Adrenal gland (tissue), 19 donors: ENCODE data around the gene NONO. TPM values are rescaled to one million over a fixed set of nuclear protein-coding genes. Genes with fewer than 3 reads are reported as not detected.
A peak's percentile ranks its signal among the peaks of the same experiment; 100 is the strongest.

Source experiments
- DNase-seq, 7 donors: peaks; one replicate each; pipeline ENCODE4 v3.0.0-alpha.2; 2019 to 2020
- H3K27ac ChIP-seq, 5 donors: fragments of 200-600 bp; sonication (generic) in 4 of 5; 1 replicate in 3 of 5; 2 replicates in 2 of 5; pipeline versions ENCODE4 v1.5.1 to v1.8.0; 2016 to 2020; ENCODE audit warnings: mild to moderate bottlenecking in 1 of 5
- H3K27me3 ChIP-seq: fragments of 200-600 bp; 2 replicates; pipeline ENCODE4 v1.8.0; 2021
- H3K36me3 ChIP-seq, 2 donors: fragments of 200-600 bp; replicated peaks in 1 of 2; 1 replicate in 1 of 2; 2 replicates in 1 of 2; pipeline versions ENCODE4 v1.5.1 to v1.8.0; 2018 to 2022
- H3K4me1 ChIP-seq, 2 donors: fragments of 200-600 bp; replicated peaks in 1 of 2; 1 replicate in 1 of 2; 2 replicates in 1 of 2; pipeline versions ENCODE4 v1.5.1 to v1.8.0; 2018 to 2021
- H3K4me3 ChIP-seq, 4 donors: fragments of 200-600 bp; sonication (generic) in 3 of 4; one replicate each; pipeline ENCODE4 v1.5.1; 2016 to 2018
- H3K9me3 ChIP-seq, 3 donors: fragments of 200-600 bp; sonication (generic) in 1 of 3; replicated peaks in 1 of 3; 1 replicate in 2 of 3; 2 replicates in 1 of 3; pipeline versions ENCODE4 v1.5.1 to v1.8.0; 2016 to 2021
- CTCF ChIP-seq, 6 experiments: fragments of 450-650 bp in 4 of 6; fragments of 200-600 bp in 2 of 6; sonication (generic) in 1 of 6; IDR thresholded peaks; 1 replicate in 5 of 6; 2 replicates in 1 of 6; pipeline versions ENCODE4 v1.5.1 to v1.8.0; 2016 to 2021; ENCODE audit warnings: antibody characterized with exemption in 6 of 6, mild to moderate bottlenecking in 2 of 6, moderate library complexity in 1 of 6
- POLR2A ChIP-seq, 2 donors: fragments of 450-650 bp; IDR thresholded peaks; one replicate each; pipeline ENCODE4 v1.6.1; 2017; ENCODE audit warnings: antibody characterized with exemption in 2 of 2, mild to moderate bottlenecking in 2 of 2, moderate library complexity in 1 of 2
- WGBS, 4 donors: extraction: QIAGEN DNeasy Blood & Tissue Kit in 2 of 4; methylation state at CpG; one replicate each; pipeline versions ENCODE4 v1.1.5 to v1.1.7; 2013 to 2017; 5-methylcytosine and 5-hydroxymethylcytosine counted together
- intact Hi-C, 2 donors: fragments of 100-400 bp; cut with DNase I; formaldehyde crosslinking; loops; one replicate each; pipeline versions ENCODE4 v1.14.1 to v1.15.0; 2022 to 2023
- long read RNA-seq, 10 donors: library from polyadenylated mRNA in 3 of 10; unstranded in 2 of 10; stranded (forward) in 1 of 10; transcript quantifications; one replicate each; pipeline ENCODE4 v2.0.0 and lab custom pipeline, GENCODE V29; 2021 to 2026
- polyA plus RNA-seq, 3 donors: library from polyadenylated mRNA; stranded (reverse); fragments of 200-250 nt in 2 of 3; fragments of 350-450 nt in 1 of 3; fragmentation: Illumina TruSeq in 1 of 3; extraction: RNeasy Lipid Tissue Mini Kit (QIAGEN cat#74804) in 1 of 3; gene quantifications; one replicate each; pipeline ENCODE4 v1.2.3, GENCODE V29; 2013 to 2014
- total RNA-seq, 9 donors: library from RNA; depleted of rRNA in 4 of 9; stranded (reverse); fragments of >200 nt in 4 of 9; fragments of 120-200 nt in 1 of 9; fragmentation: NEBNext Ultra II Directional in 1 of 9; extraction: Animal tissue kit (Norgen Biotek cat#: 25700) in 1 of 9; gene quantifications; one replicate each; pipeline versions ENCODE4 v1.1.0 to v1.2.4, GENCODE V29; 2013 to 2023
- donor health status: healthy with polysubstance abuse.
- donor health status: Bipolar disorder and iron deficiency.
- donor health status: DM: yes; HTN: yes; CAD: no.
- donor health status: DM: no; HTN: no; CAD: no.
- donor health status: DM: no; HTN: no; CAD: no.
- donor health status: DM: yes; HTN: yes; CAD: no.

The NONO gene
- total RNA-seq = 100 to 1,000 TPM; 267 to 524 (median 324) TPM
- 100 to 1,000 TPM; 140 to 492 (median 170) TPM for polyA plus RNA-seq
- long read RNA-seq, donor 1, transcript NONO-201 (12 exons, 2,713 nt) = major isoform, 59 of 101 reads
- long read RNA-seq, donor 1, transcript NONO-202 (11 exons, 2,606 nt) = minor isoform, 5 of 101 reads
- long read RNA-seq, donor 1, partial matches to known transcripts = 37 of 101 reads
- long read RNA-seq, donor 1, other reads (novel, unspliced or antisense) = 0 of 101 reads
- long read RNA-seq, donor 2, transcript NONO-202 (11 exons, 2,606 nt) = minor isoform, 6 of 154 reads
- long read RNA-seq, donor 2, transcript NONO-201 (12 exons, 2,713 nt) = major isoform, 34 of 154 reads
- long read RNA-seq, donor 2, partial matches to known transcripts = 114 of 154 reads
- long read RNA-seq, donor 2, other reads (novel, unspliced or antisense) = 0 of 154 reads
- long read RNA-seq, donor 3, transcript NONO-201 (12 exons, 2,713 nt) = major isoform, 33 of 64 reads
- long read RNA-seq, donor 3, partial matches to known transcripts = 29 of 64 reads
- long read RNA-seq, donor 3, other reads (novel, unspliced or antisense) = 0 of 64 reads
- long read RNA-seq, donor 4, transcript NONO-202 (11 exons, 2,606 nt) = minor isoform, 7 of 105 reads
- long read RNA-seq, donor 4, transcript NONO-201 (12 exons, 2,713 nt) = major isoform, 62 of 105 reads
- long read RNA-seq, donor 4, partial matches to known transcripts = 30 of 105 reads
- long read RNA-seq, donor 4, other reads (novel, unspliced or antisense) = 5 of 105 reads
- long read RNA-seq, donor 5, transcript NONO-201 (12 exons, 2,713 nt) = major isoform, 253 of 355 reads
- long read RNA-seq, donor 5, transcript NONO-203 (13 exons, 1,921 nt) = minor isoform, 8 of 355 reads
- long read RNA-seq, donor 5, transcript NONO-202 (11 exons, 2,606 nt) = minor isoform, 32 of 355 reads
- long read RNA-seq, donor 5, partial matches to known transcripts = 30 of 355 reads
- long read RNA-seq, donor 5, other reads (novel, unspliced or antisense) = 32 of 355 reads
- long read RNA-seq, donor 6, transcript NONO-202 (11 exons, 2,606 nt) = minor isoform, 5 of 118 reads
- long read RNA-seq, donor 6, transcript NONO-201 (12 exons, 2,713 nt) = major isoform, 65 of 118 reads
- long read RNA-seq, donor 6, partial matches to known transcripts = 42 of 118 reads
- long read RNA-seq, donor 6, other reads (novel, unspliced or antisense) = 5 of 118 reads
- long read RNA-seq, donor 7, transcript NONO-201 (12 exons, 2,713 nt) = major isoform, 21 of 238 reads
- long read RNA-seq, donor 7, partial matches to known transcripts = 213 of 238 reads
- long read RNA-seq, donor 7, other reads (novel, unspliced or antisense) = 0 of 238 reads
- long read RNA-seq, donor 8, transcript NONO-201 (12 exons, 2,713 nt) = major isoform, 59 of 112 reads
- long read RNA-seq, donor 8, partial matches to known transcripts = 47 of 112 reads
- long read RNA-seq, donor 8, other reads (novel, unspliced or antisense) = 0 of 112 reads
- long read RNA-seq, donor 9, transcript NONO-201 (12 exons, 2,713 nt) = major isoform, 37 of 93 reads
- long read RNA-seq, donor 9, partial matches to known transcripts = 50 of 93 reads
- long read RNA-seq, donor 9, other reads (novel, unspliced or antisense) = 0 of 93 reads
- long read RNA-seq, donor 10, transcript NONO-201 (12 exons, 2,713 nt) = major isoform, 23 of 30 reads
- long read RNA-seq, donor 10, partial matches to known transcripts = 6 of 30 reads
- long read RNA-seq, donor 10, other reads (novel, unspliced or antisense) = 0 of 30 reads

DNA sequence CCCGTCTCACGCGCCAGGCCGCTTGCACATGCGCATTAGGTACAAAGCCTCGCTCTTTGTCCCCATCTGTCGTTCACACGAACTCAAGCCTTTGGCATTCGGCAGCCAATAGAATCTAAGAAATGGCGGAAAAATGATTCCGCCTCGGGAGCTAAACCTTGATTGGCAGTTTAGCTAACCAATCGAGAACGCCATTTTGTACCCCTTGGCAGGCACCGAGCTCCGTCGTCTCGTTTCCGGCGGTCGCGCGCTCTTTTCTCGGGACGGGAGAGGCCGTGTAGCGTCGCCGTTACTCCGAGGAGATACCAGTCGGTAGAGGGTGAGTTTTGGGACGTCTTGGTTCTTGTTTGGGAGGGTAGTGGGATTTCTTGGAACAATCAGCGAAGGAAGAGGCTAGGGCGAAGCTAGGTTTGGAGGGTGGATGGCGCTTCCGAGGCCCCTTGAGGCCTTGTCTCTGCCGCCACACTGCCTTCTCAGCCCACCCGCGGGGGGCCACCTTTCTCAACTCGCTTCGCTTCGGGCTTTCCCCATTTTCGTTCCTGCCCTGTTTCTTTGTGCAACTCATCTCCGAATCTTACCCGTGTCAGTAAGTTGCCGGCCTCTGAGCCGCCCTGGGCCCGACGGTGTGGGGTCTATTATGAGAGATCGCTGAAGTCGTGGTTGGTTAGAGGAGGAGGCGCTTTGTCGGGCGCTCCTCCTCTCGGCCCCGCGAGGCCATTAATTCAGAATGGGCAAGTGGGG, at the start of gene NONO:
Gene NONO (plus strand): TSS at position 233 of the 741 bp plus-strand sequence. CDS start 7,003 bp downstream, outside the sequence.
- H3K27ac ChIP-seq = peak within 1 kb of the TSS; percentile 87 to 96 (median 91)
- H3K9me3 ChIP-seq = no peaks in the 10 kb centered on the region
- intact Hi-C loops = no loop called here
- H3K4me1 ChIP-seq = peaks cover 4 to 13% of the 10 kb centered on the region in 2 donors
- no peaks in the 10 kb centered on the region for H3K36me3 ChIP-seq
- peak within 1 kb of the TSS; percentile 41 to 83 (median 52) for H3K4me3 ChIP-seq
- 0 to 39% (median 17%) methylated on average over 24 to 57 of the region's 57 CpGs for WGBS, 4 donors
- peak; percentile 88 to 96 (median 93) for DNase-seq
- no peak for TF ChIP-seq CTCF (IDR thresholded peaks at IDR 0.05)
- TF ChIP-seq POLR2A (IDR thresholded peaks at IDR 0.05) = peak; percentile 45 to 85
- no peaks in the 10 kb centered on the region for H3K27me3 ChIP-seq

- H3K4me1 ChIP-seq = no peaks in the 10 kb centered on the region
- no peak for DNase-seq
- H3K36me3 ChIP-seq = peaks cover 0 to 4% of the 10 kb centered on the region in 2 donors
- intact Hi-C loops = no loop called here
- H3K27me3 ChIP-seq = no peaks in the 10 kb centered on the region
- TF ChIP-seq POLR2A (IDR thresholded peaks at IDR 0.05) (no peak), CTCF (IDR thresholded peaks at IDR 0.05) (no peak)
- H3K4me3 ChIP-seq = no peak overlapping the region
- no peak overlapping the region for H3K27ac ChIP-seq
- WGBS, 4 donors = 69 to 86% (median 80%) methylated on average over 3 of the region's 3 CpGs
- H3K9me3 ChIP-seq = no peaks in the 10 kb centered on the region
These were observed 48.0 kb upstream of the NONO start for GRCh38 chrX:71235482-71235881.

GRCh38 chrX:71236836-71237235, 46.6 kb upstream of the NONO start:
- TF ChIP-seq POLR2A (IDR thresholded peaks at IDR 0.05) (no peak), CTCF (IDR thresholded peaks at IDR 0.05) (no peak)
- Histone ChIP-seq H3K27me3 (no peaks in the 10 kb centered on the region), H3K9me3 (no peaks in the 10 kb centered on the region), H3K4me1 (no peaks in the 10 kb centered on the region), H3K36me3 (peaks cover 0 to 15% of the 10 kb centered on the region in 2 donors), H3K27ac (no peak overlapping the region), H3K4me3 (no peak overlapping the region)
- DNase-seq = no peak
- WGBS, 4 donors = 76 to 83% (median 82%) methylated on average over 1 of the region's 1 CpG; no CpG with 5 or more reads in 1 of the 4 donors
- intact Hi-C loops = no loop called here
